8988T (cell line): ENCODE measurements around the gene NET1.

Experiments
- DNase-seq: peaks from one replicate; pipeline ENCODE4 v3.0.0; 2011

Gene NET1

DNA sequence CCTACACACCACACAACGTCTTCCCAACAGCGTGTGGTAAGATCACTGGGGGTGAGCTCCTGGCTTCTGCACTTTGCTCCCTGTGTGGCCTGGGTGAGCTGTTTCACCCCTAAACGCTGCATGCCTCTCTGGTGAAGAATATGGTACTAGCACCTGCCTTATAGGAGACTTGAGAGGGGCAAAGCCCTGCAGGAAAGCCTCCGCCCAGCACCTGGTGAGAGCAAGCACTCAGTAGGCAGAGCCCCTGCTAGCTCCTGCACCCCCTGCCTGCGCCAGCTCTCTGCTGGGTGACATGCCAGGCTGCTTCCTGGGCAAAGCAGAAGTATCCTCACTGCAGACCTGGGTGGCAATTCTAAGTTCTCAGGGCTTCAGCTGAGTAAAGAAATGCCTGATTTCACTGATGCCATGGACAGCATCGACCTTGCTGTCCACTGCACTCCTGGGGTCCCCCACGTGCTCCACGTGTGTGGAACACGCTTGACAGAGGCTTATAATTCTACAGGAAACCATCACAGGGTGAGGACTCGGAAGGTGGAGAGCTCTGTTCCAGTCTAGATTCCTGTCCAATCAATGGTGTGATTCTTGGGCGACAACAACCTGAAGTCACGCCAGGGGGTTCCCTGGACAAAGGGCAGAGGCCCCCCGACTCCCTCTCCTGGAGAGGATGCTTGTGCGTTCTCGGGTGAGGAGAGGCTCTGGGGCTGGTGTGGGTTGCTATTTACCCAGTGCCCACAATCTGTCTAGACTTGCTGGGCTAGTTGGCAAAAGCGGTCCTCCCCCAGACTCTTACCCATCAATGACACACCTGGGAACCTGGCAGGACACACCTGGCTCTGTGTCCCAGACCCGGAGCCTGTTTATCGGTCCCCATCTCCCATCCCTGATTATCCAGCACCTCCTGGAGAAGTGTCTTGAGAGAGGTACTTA, 92.1 kb downstream of the NET1 start:
- no peak for DNase-seq

DNA sequence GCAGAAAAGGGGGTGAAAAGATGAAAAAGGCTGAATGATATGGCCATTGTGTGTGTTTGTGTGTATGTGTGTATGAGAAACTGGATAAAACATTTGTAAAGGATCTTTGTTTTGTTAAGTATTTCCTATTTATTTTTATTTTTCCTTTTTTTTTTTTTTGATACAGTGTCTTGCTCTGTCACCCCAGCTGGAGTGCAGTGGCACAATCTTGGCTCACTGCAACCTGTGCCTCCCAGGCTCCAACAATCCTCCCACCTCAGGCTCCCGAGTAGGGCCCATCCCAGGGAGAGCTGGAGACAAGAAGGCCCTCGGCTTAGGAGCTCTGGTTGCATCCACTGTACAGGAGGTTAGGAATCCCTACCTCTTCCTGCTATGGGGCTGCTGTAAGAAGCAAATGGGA, 93.9 kb downstream of the NET1 start:
- no peak for DNase-seq

DNA sequence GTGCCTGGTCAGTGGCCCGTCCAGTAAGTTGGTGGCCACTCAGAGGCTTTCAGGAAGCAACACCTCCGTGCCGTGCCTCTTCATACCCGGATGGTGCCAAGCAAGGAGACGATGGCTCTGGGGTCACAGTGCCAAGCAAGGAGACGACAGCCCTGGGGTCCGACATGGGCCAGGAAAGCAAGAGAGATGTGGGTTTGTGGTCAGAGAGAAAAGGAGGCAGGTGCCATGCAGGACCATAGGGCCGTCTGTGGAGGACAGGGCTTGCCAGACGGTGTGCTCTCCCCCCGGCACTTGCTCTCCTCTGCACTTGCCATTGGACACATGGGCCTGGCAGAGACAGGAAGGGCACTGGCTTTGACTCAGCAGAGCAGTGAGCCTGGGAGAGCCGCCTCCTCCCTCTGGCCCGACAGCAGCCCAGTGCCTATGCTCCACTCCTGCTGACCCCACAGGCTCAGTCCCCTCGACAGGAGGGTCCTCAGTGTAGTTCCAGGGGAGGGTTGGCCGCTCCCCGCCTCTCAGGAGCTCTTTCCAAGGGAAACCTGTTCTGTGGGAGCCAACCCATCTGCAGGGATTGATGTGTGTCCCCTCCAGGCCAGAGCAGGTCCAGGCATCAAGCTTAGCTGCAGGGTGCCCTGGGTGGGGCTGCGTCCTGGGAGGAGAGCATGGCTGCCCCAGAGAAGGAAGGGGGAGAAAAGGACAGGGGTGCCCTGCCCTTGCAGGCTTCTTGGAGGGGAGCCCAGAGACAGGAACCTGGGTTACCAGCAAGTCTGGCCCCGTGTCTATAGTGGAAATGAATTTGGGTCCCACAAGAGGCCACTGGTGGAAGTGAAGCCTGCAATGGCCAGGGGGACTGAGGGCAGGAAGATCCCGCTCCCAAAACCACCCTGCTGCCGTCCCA, 94.6 kb downstream of the NET1 start:
- DNase-seq: no peak

DNA sequence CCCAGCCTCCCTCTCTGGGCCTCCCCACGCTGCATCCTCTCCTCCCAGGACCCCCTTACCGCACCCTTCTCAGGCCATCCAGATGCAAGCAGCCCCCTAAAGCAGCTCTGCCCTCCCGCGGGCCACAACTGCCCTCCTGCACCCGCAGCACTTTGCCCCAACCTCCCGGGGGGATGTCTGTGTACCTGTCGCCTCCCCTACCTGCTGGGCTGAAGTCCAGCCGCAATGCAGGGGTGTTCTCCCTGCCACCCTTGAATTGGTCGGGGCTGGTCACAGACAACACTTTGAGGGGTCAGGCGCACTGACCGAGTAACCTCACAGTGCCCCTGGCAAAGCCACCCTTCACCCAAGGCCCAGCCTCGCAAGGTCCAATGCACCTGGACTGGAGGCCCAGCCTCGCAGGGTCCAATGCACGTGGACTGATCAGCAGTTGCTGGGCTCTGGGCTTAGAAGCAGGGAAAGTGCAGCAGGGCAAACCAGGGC, 95.3 kb downstream of the NET1 start:
- DNase-seq: no peak

DNA sequence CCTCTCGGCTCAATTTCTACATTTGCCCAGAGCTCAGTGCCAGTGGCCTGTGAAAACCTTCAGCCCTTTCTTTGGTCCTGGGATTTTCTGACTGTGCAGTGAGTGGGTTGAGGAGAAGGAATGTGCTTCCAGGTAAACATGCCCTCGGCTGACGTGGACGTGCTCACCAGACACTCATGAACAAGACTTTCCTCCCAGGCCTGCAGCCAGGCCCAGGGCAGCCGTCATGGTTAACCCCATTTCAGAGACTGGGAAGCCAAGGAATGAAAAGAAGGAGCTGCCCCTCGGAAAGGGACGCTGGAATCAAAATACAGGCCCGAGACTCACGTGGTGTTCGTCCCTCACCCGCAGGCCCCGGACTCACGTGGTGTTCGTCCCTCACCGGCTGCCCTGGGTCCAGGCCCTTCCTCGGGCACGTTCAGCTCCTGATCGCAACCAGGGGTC, 95.8 kb downstream of the NET1 start:
- DNase-seq: no peak
